Suprapubic skin (tissue), 4 donors: Measurements from ENCODE around the gene CTF1. TPM values are rescaled to one million over a fixed set of nuclear protein-coding genes. Genes with fewer than 3 reads are reported as not detected.

Experiments
- DNase-seq, 2 donors: peaks; one replicate each; pipeline ENCODE4 v3.0.0-alpha.2; 2019; ENCODE audit warnings: low spot score in 2 of 2
- H3K27ac ChIP-seq: fragments of 200-600 bp; sonication (generic); one replicate; pipeline ENCODE4 v1.5.1; 2019
- H3K27me3 ChIP-seq: fragments of 200-600 bp; sonication (generic); one replicate; pipeline ENCODE4 v1.5.1; 2019
- H3K36me3 ChIP-seq: fragments of 200-600 bp; sonication (generic); one replicate; pipeline ENCODE4 v1.5.1; 2019
- H3K4me1 ChIP-seq: fragments of 200-600 bp; sonication (generic); one replicate; pipeline ENCODE4 v1.5.1; 2019
- H3K4me3 ChIP-seq: fragments of 200-600 bp; sonication (generic); one replicate; pipeline ENCODE4 v1.5.1; 2019; ENCODE audit warnings: mild to moderate bottlenecking
- H3K9me3 ChIP-seq: fragments of 200-600 bp; sonication (generic); one replicate; pipeline ENCODE4 v1.5.1; 2019
- EP300 ChIP-seq: sonication (generic); formaldehyde crosslinking; IDR thresholded peaks from one replicate; pipeline ENCODE4 v1.6.1; 2017; ENCODE audit warnings: antibody characterized with exemption
- POLR2A ChIP-seq, 2 donors: fragments of 450-650 bp; IDR thresholded peaks; one replicate each; pipeline ENCODE4 v1.6.1; 2017; ENCODE audit warnings: antibody characterized with exemption in 2 of 2, mild to moderate bottlenecking in 2 of 2, moderate library complexity in 2 of 2
- POLR2AphosphoS5 ChIP-seq, 3 donors: sonication (generic); formaldehyde crosslinking; IDR thresholded peaks; one replicate each; pipeline ENCODE4 v1.6.1; 2017; ENCODE audit warnings: antibody characterized with exemption in 3 of 3
- WGBS: methylation state at CpG from one replicate; pipeline ENCODE4 v1.1.5; 2018; 5-methylcytosine and 5-hydroxymethylcytosine counted together
- total RNA-seq, 4 donors: library from RNA; depleted of rRNA; stranded (reverse); fragments of >200 nt; gene quantifications; one replicate each; pipeline ENCODE4 v1.1.0, GENCODE V29; 2016
- TF ChIP-seq, protein P1 (sequence below), 2 donors: fragments of 200-600 bp in 1 of 2; fragments of 450-650 bp in 1 of 2; sonication (generic) in 1 of 2; IDR thresholded peaks; one replicate each; pipeline ENCODE4 v1.5.1; 2016 to 2019; ENCODE audit warnings: antibody characterized with exemption in 2 of 2, mild to moderate bottlenecking in 1 of 2, moderate library complexity in 1 of 2

The CTF1 gene
- total RNA-seq, 4 donors from 2014 or later = 0.30 to 1.3 (median 0.71) TPM

DNA sequence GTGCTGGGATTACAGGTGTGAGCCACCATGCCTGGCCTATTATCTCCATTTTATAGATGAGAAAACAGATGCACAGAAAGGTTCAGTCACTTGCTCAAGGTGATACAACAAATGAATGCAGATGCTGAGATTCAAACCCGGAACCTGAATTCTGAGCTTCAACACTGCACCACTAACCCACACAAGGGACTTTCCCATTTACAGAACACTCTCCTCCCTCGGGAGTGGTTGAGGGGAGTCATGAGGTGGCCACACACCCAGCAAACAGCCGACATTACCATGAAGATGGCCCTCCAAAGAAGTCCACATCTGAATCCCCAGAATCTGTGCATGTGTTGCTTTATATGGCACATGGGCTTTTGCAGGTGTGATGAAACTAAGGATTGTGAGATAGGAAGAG lies 11.7 kb upstream of the CTF1 start:
- no peak for DNase-seq
- TF ChIP-seq POLR2AphosphoS5 (IDR thresholded peaks at IDR 0.05) (no peak), EP300 (no peak)
- TF ChIP-seq, protein P1, sequence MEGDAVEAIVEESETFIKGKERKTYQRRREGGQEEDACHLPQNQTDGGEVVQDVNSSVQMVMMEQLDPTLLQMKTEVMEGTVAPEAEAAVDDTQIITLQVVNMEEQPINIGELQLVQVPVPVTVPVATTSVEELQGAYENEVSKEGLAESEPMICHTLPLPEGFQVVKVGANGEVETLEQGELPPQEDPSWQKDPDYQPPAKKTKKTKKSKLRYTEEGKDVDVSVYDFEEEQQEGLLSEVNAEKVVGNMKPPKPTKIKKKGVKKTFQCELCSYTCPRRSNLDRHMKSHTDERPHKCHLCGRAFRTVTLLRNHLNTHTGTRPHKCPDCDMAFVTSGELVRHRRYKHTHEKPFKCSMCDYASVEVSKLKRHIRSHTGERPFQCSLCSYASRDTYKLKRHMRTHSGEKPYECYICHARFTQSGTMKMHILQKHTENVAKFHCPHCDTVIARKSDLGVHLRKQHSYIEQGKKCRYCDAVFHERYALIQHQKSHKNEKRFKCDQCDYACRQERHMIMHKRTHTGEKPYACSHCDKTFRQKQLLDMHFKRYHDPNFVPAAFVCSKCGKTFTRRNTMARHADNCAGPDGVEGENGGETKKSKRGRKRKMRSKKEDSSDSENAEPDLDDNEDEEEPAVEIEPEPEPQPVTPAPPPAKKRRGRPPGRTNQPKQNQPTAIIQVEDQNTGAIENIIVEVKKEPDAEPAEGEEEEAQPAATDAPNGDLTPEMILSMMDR (IDR thresholded peaks at IDR 0.05) = no peak
- Histone ChIP-seq H3K9me3 (no peaks in the 10 kb centered on the region), H3K4me1 (no peaks in the 10 kb centered on the region), H3K36me3 (peaks cover 56% of the 10 kb centered on the region), H3K4me3 (no peak overlapping the region), H3K27me3 (no peaks in the 10 kb centered on the region), H3K27ac (no peak overlapping the region)
- 80% methylated on average over 3 of the region's 3 CpGs for WGBS

DNA sequence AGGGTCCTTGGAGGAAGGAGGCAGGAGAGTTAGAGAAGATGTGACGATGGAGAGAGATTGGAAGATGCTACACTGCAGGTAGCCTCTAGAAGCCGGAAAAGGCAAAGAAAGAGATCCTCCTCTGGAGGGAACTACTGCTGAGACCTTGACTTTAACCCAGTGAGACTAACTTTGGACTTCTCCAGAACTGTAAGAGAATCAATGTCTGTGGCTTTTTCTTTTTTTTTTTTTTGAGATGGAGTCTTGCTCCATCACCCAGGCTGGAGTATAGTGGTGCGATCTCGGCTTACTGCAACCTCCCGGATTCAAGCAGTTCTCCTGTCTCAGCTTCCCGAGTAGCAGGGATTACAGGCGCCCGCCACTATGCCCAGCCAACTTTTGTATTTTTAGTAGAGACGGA lies 11.2 kb upstream of the CTF1 start:
- Histone ChIP-seq H3K27me3 (no peaks in the 10 kb centered on the region), H3K4me1 (no peaks in the 10 kb centered on the region), H3K27ac (no peak overlapping the region), H3K4me3 (no peak overlapping the region), H3K9me3 (no peaks in the 10 kb centered on the region), H3K36me3 (peaks cover 56% of the 10 kb centered on the region)
- TF ChIP-seq POLR2AphosphoS5 (IDR thresholded peaks at IDR 0.05) (no peak), POLR2A (IDR thresholded peaks at IDR 0.05) (no peak), EP300 (no peak)
- TF ChIP-seq, protein P1 (IDR thresholded peaks at IDR 0.05) = no peak
- DNase-seq = no peak
- 89% methylated on average over 9 of the region's 9 CpGs for WGBS

DNA sequence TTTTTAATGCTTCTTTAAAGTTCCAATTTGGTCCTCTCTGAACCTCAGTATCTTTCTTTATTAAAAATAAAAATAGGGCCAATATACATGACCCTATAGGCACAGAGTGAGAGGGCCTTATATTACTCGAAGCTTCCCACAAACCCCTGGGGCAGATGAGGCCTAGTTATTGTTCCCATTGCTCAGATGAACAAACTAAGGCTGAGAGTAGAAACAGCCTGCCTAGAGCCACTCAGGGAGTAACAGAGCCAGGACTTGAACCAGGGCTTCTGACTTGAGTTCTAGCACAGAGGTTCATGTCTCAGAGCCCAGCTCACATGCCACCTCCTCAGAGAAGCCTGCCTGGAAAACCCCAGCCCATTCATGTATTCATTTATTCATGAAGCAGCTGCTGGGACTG lies 10.3 kb upstream of the CTF1 start:
- WGBS = 82% methylated on average over 1 of the region's 1 CpG
- H3K4me3 ChIP-seq = no peak overlapping the region
- no peak for DNase-seq
- no peak for TF ChIP-seq POLR2AphosphoS5 (IDR thresholded peaks at IDR 0.05)
- no peak for TF ChIP-seq EP300
- TF ChIP-seq POLR2A (IDR thresholded peaks at IDR 0.05) = no peak
- TF ChIP-seq, protein P1 (IDR thresholded peaks at IDR 0.05) = no peak
- no peak overlapping the region for H3K27ac ChIP-seq
- H3K4me1 ChIP-seq = no peaks in the 10 kb centered on the region
- H3K36me3 ChIP-seq = peaks cover 58% of the 10 kb centered on the region
- no peaks in the 10 kb centered on the region for H3K9me3 ChIP-seq
- H3K27me3 ChIP-seq = no peaks in the 10 kb centered on the region

DNA sequence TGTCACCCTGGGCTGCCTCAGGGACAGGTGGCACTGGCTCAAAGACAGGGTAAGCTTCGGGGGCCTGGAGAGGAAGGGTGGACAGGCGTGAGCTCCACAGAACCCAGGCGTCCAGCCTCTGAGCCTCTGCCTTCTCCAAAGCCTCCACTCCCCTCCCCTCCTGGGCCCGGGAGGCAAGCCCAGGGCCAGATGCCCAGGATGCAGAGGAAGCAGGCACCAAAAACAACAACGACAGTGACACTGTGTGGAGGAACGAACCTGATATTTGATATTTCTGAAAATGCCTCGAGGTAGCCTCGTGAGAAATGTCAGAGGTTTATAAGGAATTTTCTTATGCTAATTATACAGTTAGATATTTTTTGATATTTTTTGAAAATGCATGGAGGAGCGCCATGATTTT lies 8.5 kb upstream of the CTF1 start:
- DNase-seq = no peak
- no peaks in the 10 kb centered on the region for H3K27me3 ChIP-seq
- no peaks in the 10 kb centered on the region for H3K9me3 ChIP-seq
- H3K4me3 ChIP-seq = no peak overlapping the region
- H3K4me1 ChIP-seq = peaks cover 7% of the 10 kb centered on the region
- H3K36me3 ChIP-seq = peaks cover 58% of the 10 kb centered on the region
- WGBS = 78% methylated on average over 9 of the region's 9 CpGs
- H3K27ac ChIP-seq = no peak overlapping the region
- TF ChIP-seq POLR2A (IDR thresholded peaks at IDR 0.05) (no peak), POLR2AphosphoS5 (IDR thresholded peaks at IDR 0.05) (no peak), EP300 (no peak)
- TF ChIP-seq, protein P1 (IDR thresholded peaks at IDR 0.05) = no peak

DNA sequence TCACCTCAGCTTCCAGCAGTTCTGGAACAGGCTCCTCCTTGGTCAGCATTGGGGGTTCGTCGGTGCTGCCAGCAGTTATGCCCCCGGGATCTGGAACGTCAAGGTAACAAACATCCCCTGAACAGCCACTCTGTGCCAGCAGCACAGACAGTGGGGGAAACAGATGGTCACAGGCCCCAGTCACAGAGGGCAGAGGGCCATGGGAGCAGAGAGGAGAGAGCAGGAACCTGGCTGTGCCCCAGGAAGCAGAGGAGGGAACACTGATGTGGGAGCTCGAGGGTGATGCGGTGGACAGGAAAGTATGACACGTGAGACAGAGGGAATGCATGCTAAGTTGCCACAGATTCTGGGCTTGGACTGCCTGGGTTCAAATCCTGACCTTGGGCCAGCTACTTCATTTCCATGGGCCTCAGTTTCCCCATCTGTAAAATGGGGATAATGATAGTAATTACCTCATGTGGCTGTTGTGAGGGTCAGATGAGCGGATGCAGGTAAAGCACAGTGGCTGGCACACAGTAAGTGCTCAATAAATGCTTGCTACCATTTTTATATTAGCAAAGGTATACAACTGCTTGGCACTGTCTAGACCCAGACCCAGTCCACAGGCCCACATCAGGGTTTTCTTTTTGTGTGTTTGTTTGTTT lies 7.4 kb upstream of the CTF1 start:
- 86% methylated on average over 8 of the region's 8 CpGs for WGBS
- TF ChIP-seq POLR2A (IDR thresholded peaks at IDR 0.05) (no peak), POLR2AphosphoS5 (IDR thresholded peaks at IDR 0.05) (no peak), EP300 (no peak)
- TF ChIP-seq, protein P1 (IDR thresholded peaks at IDR 0.05) = no peak
- peaks cover 58% of the 10 kb centered on the region for H3K36me3 ChIP-seq
- H3K9me3 ChIP-seq = no peaks in the 10 kb centered on the region
- H3K27ac ChIP-seq = no peak overlapping the region
- H3K27me3 ChIP-seq = no peaks in the 10 kb centered on the region
- no peak for DNase-seq
- H3K4me1 ChIP-seq = peaks cover 13% of the 10 kb centered on the region
- H3K4me3 ChIP-seq = no peak overlapping the region
